ENCODE data around the gene KCNK4. TPM values are rescaled to one million over a fixed set of nuclear protein-coding genes. Genes with fewer than 3 reads are reported as not detected.
A peak's percentile ranks its signal among the peaks of the same experiment; 100 is the strongest.

The KCNK4 gene
- total and polyA plus RNA-seq, 2 of the 13 experiments (the other 11 are each of a cell fraction or from before 2014, with no cell fraction given): not detected

- TF ChIP-seq TRAFD1 (CRISPR knock-in tag; IDR thresholded peaks at IDR 0.05; ENCODE audit: borderline replicate concordance) (no peak), ZNF34 (CRISPR knock-in tag; IDR thresholded peaks at IDR 0.05; ENCODE audit: borderline replicate concordance) (no peak), MBD4 (IDR thresholded peaks at IDR 0.05; ENCODE audit: borderline replicate concordance, low read length) (no peak), ZNF800 (CRISPR knock-in tag; IDR thresholded peaks at IDR 0.05) (no peak), SNAPC2 (CRISPR knock-in tag; IDR thresholded peaks at IDR 0.05) (peak; percentile 100), SRSF4 (IDR thresholded peaks at IDR 0.05; ENCODE audit: low read depth, low read length, poor library complexity, severe bottlenecking) (no peak), DZIP1 (CRISPR knock-in tag; IDR thresholded peaks at IDR 0.05) (no peak), ATF3 (CRISPR knock-in tag; IDR thresholded peaks at IDR 0.05) (0 out of 2 replicates have a peak, but pooled peaks have one; percentile 21), ZNF251 (CRISPR knock-in tag; IDR thresholded peaks at IDR 0.05) (peak; percentile 75; the same call in 1 of the 2 replicates), ZNF7 (CRISPR knock-in tag; IDR thresholded peaks at IDR 0.05) (no peak), ZNF512 (CRISPR knock-in tag; IDR thresholded peaks at IDR 0.05) (no peak), ZBTB46 (CRISPR knock-in tag; IDR thresholded peaks at IDR 0.05; ENCODE audit: borderline replicate concordance) (no peak), NONO (IDR thresholded peaks at IDR 0.05) (no peak), NONO (CRISPR knock-in tag; conservative IDR thresholded peaks at IDR 0.05) (no peak; the same call in 1 of the 2 replicates), KAT7 (CRISPR knock-in tag; IDR thresholded peaks at IDR 0.05; ENCODE audit: borderline replicate concordance) (no peak)
- TF ChIP-seq, protein P1, sequence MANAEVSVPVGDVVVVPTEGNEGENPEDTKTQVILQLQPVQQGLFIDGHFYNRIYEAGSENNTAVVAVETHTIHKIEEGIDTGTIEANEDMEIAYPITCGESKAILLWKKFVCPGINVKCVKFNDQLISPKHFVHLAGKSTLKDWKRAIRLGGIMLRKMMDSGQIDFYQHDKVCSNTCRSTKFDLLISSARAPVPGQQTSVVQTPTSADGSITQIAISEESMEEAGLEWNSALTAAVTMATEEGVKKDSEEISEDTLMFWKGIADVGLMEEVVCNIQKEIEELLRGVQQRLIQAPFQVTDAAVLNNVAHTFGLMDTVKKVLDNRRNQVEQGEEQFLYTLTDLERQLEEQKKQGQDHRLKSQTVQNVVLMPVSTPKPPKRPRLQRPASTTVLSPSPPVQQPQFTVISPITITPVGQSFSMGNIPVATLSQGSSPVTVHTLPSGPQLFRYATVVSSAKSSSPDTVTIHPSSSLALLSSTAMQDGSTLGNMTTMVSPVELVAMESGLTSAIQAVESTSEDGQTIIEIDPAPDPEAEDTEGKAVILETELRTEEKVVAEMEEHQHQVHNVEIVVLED (CRISPR knock-in tag; IDR thresholded peaks at IDR 0.05; ENCODE audit: borderline replicate concordance): peak; percentile 79; the same call in 1 of the 2 replicates
Measured at GRCh38 chr11:64317325-64317960, 26.3 kb downstream of the KCNK4 start, which contains the start of gene TRMT112 (continued).

All from HepG2 (cell line).